Nephron progenitor cell (in vitro differentiated cells): ENCODE measurements around the gene SMDT1.

Experiments used
- DNase-seq: peaks from one replicate; pipeline ENCODE4 v3.0.0; 2021
- H3K27ac Mint-ChIP-seq: 2 replicates; pipeline ENCODE4 v1.8.0; 2021; ENCODE audit warnings: mild to moderate bottlenecking, moderate library complexity, mixed read lengths
- H3K27me3 Mint-ChIP-seq: 2 replicates; pipeline ENCODE4 v1.8.0; 2021; ENCODE audit warnings: mild to moderate bottlenecking, low read depth, mixed read lengths; ENCODE audit not compliant: poor library complexity
- H3K36me3 Mint-ChIP-seq: 2 replicates; pipeline ENCODE4 v1.8.0; 2021; ENCODE audit warnings: low read depth, mixed read lengths
- H3K4me1 Mint-ChIP-seq: 2 replicates; pipeline ENCODE4 v1.8.0; 2021; ENCODE audit warnings: mixed read lengths
- H3K4me3 Mint-ChIP-seq: 2 replicates; pipeline ENCODE4 v1.8.0; 2021; ENCODE audit warnings: mild to moderate bottlenecking, moderate library complexity, mixed read lengths
- H3K9me3 Mint-ChIP-seq: 2 replicates; pipeline ENCODE4 v1.8.0; 2021; ENCODE audit warnings: mild to moderate bottlenecking, moderate library complexity, mixed read lengths
- TF ChIP-seq, protein P1 (sequence below): fragments of 200-600 bp; sonication (generic); IDR thresholded peaks from 2 replicates; pipeline ENCODE4 v1.5.0; 2021; ENCODE audit warnings: antibody characterized with exemption

Gene SMDT1

DNA sequence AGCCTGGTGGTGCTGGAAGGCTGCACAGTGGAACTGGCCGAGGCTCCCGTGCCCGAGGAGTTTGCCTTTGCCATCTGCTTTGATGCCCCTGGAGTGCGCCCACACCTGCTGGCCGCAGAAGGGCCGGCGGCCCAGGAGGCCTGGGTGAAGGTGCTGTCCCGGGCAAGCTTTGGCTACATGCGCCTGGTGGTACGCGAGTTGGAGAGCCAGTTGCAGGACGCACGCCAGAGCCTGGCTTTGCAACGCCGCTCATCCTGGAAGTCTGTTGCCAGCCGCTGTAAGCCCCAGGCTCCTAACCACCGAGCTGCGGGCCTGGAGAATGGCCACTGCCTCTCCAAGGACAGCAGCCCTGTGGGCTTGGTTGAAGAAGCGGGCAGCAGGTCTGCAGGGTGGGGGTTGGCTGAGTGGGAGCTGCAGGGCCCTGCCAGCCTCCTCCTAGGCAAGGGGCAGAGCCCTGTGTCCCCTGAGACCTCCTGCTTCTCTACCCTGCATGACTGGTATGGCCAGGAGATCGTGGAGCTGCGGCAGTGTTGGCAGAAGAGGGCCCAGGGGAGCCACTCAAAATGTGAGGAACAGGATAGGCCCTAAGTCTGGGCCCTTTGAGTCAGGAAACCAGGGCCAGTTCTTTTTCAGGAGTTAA lies 1.9 kb upstream of the SMDT1 start:
- Mint-ChIP-seq H3K27ac (peak overlapping the region; percentile 82), H3K9me3 (no peaks in the 10 kb centered on the region), H3K27me3 (peaks cover 4% of the 10 kb centered on the region)

DNA sequence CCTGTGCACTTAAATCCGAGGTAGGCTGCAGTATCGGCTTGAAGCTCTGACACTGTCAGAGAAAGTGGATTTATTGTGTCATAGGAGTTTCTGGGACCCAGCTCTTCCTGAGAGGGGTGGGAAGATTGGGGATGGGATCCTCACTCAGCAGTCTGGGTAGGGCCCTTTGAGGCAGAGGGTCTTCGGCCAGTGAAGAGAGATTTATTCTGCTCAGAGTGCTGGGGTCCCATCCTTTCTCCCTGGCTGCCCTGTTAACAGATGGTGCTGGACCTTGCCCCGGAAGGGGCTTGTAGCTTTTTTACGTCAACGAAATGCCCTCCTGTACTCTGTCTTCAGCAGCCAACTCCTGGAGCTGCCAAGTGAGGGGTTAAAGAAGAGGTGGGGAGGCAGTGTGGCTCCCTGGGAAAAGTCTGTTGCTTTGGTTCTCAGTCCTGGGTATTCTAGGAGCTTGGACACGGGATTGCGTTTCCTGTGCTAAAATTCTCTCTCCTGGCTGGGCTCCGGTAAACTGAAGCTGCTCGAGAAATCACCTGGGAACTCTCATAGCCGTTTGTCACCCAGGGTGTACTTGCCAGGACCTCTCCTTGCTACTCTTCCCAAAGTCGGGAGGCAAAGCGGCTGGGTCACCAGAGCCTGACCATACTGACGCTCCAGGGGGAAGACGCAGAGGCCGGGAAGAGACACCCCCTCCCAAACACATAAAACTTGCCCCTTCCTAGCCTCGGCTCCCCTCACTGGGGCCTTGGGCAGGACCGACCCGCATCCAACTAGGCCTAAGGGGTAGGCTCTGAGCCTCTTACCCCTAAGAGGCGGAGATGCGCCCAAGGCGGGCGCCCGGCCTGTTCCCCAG lies 806 bp upstream of the SMDT1 start:
- H3K4me3 Mint-ChIP-seq: peak overlapping the region; percentile 96
- H3K4me1 Mint-ChIP-seq: peaks cover 57% of the 10 kb centered on the region
- DNase-seq: no peak

More for the DNA sequence above, 1.9 kb upstream of the SMDT1 start:
- Mint-ChIP-seq H3K36me3 (peaks cover 9% of the 10 kb centered on the region), H3K4me1 (peaks cover 65% of the 10 kb centered on the region), H3K4me3 (no peak overlapping the region)
- DNase-seq: no peak
- TF ChIP-seq, protein P1, sequence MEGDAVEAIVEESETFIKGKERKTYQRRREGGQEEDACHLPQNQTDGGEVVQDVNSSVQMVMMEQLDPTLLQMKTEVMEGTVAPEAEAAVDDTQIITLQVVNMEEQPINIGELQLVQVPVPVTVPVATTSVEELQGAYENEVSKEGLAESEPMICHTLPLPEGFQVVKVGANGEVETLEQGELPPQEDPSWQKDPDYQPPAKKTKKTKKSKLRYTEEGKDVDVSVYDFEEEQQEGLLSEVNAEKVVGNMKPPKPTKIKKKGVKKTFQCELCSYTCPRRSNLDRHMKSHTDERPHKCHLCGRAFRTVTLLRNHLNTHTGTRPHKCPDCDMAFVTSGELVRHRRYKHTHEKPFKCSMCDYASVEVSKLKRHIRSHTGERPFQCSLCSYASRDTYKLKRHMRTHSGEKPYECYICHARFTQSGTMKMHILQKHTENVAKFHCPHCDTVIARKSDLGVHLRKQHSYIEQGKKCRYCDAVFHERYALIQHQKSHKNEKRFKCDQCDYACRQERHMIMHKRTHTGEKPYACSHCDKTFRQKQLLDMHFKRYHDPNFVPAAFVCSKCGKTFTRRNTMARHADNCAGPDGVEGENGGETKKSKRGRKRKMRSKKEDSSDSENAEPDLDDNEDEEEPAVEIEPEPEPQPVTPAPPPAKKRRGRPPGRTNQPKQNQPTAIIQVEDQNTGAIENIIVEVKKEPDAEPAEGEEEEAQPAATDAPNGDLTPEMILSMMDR: no peak

DNA sequence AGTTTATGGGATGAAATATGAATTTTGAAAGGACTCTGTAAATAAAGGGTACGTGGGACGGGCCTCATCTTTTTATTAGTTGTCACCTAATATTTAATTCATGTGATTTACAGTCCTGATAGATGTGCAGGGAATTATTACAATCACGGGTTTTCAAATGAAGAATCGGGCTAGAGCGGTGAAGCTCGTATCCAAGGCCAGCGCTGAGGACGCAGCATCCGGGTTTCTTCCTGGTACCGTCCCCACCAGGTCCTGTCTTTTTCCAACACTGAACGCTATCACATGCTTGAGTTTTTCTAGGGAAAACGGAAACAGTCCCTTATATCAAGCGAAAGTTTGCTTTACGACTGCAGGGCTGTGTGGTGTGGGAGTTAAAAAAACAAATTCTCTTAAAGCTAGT lies 787 bp downstream of the SMDT1 start:
- Mint-ChIP-seq H3K27ac (peak overlapping the region; percentile 98), H3K36me3 (peaks cover 32% of the 10 kb centered on the region), H3K27me3 (peaks cover 4% of the 10 kb centered on the region), H3K9me3 (no peaks in the 10 kb centered on the region), H3K4me3 (peak overlapping the region; percentile 96), H3K4me1 (peaks cover 50% of the 10 kb centered on the region)
- no peak for DNase-seq
- TF ChIP-seq, protein P1: no peak

More for the DNA sequence above, 806 bp upstream of the SMDT1 start:
- H3K27ac Mint-ChIP-seq: peak overlapping the region; percentile 98
- H3K36me3 Mint-ChIP-seq: peaks cover 16% of the 10 kb centered on the region
- TF ChIP-seq, protein P1: no peak
- H3K9me3 Mint-ChIP-seq: no peaks in the 10 kb centered on the region
- peaks cover 4% of the 10 kb centered on the region for H3K27me3 Mint-ChIP-seq

DNA sequence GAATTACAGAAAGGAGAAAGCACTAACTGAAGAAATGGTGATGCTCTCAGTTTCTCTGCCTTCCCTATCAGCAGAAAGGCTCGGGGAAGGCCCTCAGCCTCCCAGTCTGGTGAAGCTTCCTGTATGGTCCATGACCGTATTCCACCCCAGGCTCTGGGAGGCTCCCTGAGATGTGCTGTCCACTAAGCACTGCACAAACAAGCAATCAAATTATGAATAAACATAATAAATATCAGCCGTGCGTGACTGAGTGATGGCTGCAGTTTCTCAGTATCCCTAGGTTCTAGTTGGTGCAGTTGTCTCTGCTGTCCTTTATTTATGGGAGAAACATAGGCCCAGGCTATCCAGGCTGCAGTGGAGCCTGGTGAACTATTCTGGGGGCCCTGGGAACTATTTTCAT lies 3.6 kb downstream of the SMDT1 start:
- no peak overlapping the region for H3K27ac Mint-ChIP-seq
- peaks cover 54% of the 10 kb centered on the region for H3K36me3 Mint-ChIP-seq
- DNase-seq: no peak
- TF ChIP-seq, protein P1: no peak
- H3K4me1 Mint-ChIP-seq: peaks cover 39% of the 10 kb centered on the region
- H3K27me3 Mint-ChIP-seq: no peaks in the 10 kb centered on the region
- peaks cover 6% of the 10 kb centered on the region for H3K9me3 Mint-ChIP-seq
- no peak overlapping the region for H3K4me3 Mint-ChIP-seq

DNA sequence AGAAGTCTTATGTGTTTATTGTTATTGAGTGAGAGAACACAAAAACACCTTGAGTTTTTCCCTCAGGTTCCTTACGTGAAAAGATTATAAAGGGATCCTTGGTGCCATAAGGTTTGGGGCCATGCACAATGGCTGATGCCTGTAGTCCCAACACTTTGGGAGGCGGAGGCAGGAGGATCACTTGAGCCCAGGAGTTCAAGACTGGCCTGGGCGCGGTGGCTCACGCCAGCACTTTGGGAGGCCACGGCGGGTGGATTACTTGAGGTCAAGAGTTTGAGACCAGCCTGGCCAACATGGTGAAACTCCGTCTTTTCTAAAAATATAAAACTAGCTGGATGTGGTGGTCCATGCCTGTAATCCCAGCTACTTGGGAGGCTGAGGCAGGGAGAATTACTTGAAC lies 5.4 kb downstream of the SMDT1 start:
- Mint-ChIP-seq H3K9me3 (peaks cover 19% of the 10 kb centered on the region), H3K27ac (peak overlapping the region; percentile 51), H3K36me3 (peaks cover 68% of the 10 kb centered on the region), H3K27me3 (no peaks in the 10 kb centered on the region), H3K4me1 (peaks cover 34% of the 10 kb centered on the region), H3K4me3 (no peak overlapping the region)
- DNase-seq: no peak
- TF ChIP-seq, protein P1: no peak
